ENCODE results near the gene NFKBIB. TPM values are rescaled to one million over a fixed set of nuclear protein-coding genes. Genes with fewer than 3 reads are reported as not detected.
"Not testable (repeated sequence)": the region's sequence is repeated elsewhere in the genome, so short reads cannot be mapped to it uniquely, and the experiment has no call there.

NFKBIB gene
- total RNA-seq, 1 experiment from 2014 or later = 39.8 TPM

DNA sequence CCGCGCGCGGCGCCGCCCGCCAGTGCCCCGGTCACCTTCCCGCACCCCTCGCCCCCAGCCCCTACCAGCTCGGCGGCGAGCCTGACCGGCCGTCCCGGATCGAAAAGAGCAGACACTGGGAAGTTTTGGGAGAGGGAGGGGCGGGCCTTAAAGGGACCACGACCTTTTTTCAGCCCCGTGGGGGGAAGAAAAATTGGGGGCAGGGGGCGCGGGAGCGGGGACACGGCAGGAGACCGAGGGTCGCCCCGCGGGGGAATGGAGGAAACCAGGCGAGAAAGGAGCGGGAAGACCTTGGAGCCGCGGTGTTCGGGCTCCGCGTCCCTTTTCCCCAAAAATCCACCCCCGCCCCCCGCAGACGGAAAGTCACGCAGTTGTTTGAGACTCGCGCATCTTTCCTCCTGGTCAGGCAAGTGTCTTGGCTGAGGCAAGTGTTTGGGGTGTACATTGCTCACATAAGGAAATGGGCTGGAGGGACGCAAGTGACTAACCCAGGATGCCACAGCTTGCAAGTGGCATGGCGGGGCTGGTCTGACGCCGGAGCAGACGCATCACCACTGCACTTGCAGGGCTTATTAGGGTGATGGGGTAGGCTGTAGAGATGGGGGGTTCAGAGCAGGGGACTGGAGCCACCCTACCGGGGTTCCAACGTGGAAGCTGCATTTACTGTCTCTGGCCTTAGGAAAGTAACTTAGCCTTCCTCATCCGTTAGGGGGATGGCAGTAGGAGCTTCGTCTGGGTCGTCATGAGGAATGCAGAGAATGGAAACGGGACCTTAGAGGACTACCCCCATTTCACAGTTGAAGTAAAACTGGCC is 47.3 kb upstream of the NFKBIB start (continued):
- TF ChIP-seq, protein P1, sequence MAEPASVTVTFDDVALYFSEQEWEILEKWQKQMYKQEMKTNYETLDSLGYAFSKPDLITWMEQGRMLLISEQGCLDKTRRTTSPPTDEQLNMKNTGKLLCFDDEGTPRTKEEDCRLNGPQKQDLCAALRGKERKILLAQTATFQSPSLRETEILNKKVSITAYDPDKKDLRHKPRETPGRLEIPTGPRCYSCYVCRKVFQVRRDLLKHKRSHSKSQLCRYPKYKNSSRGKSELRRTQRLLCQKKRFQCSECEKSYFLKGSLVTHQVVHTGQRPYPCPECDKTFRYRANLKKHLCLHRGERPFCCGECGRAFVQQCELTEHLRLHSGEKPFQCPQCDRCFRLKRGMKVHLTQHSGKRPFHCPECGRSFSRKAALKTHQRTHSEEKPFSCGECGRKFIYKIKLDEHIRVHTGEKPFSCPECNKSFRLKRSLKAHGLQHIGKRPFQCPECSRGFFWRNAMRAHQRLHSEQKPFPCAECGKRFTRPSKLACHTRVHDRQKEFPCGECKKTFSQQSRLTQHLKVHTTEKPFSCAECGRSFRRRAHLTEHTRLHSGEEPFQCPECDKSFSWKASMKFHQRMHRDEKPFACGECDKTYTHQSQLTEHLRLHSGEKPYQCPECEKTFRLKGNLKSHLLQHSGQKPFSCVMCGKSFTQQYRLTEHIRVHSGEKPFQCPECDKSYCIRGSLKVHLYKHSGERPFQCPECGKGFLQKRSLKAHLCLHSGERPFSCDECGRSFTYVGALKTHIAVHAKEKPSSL (CRISPR knock-in tag; conservative IDR thresholded peaks at IDR 0.05) = no peak

DNA sequence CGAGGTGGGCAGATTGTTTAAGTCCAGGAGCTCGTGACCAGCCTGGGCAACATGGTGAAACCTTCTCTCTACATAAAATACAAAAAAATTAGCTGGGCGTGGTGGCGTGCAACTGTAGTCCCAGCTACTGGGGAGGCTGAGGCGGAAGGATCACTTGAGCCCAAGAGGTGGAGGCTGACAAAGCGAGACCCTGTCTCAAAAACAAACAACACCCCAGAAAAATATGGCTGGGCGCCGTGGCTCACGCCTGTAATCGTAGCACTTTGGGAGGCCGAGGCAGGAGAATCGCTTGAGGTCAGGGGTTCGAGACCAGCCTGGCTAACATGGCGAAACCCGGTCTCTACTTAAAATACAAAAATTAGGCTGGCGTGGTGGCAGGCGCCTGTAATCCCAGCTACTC is 46.6 kb upstream of the NFKBIB start:
- no peak for ATAC-seq
- CTCF ChIA-PET = interaction anchor here (2.2 to 3.0 kb wide), 3 partner anchors 17 to 78 kb away, joined by 14 to 26 read pairs (median 18); partner anchors contain the start of genes MRPS12 and SARS2

DNA sequence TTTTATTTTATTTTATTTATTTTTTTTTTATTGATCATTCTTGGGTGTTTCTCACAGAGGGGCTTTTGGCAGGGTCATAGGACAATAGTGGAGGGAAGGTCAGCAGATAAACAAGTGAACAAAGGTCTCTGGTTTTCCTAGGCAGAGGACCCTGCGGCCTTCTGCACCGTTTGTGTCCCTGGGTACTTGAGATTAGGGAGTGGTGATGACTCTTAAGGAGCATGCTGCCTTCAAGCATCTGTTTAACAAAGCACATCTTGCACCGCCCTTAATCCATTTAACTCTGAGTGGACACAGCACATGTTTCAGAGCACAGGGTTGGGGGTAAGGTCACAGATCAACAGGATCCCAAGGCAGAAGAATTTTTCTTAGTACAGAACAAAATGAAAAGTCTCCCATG is 44.8 kb upstream of the NFKBIB start:
- CTCF ChIA-PET = interaction anchor here (0.6 kb wide), 1 partner anchor 75 kb away, joined by 3 read pairs; no protein-coding TSS in a partner anchor
- Mint-ChIP-seq H3K9me3 (peaks cover 12% of the 10 kb centered on the region), H3K36me3 (peaks cover 13% of the 10 kb centered on the region), H3K4me1 (peaks cover 13% of the 10 kb centered on the region), H3K27me3 (ENCODE audit: low read depth) (peaks cover 18% of the 10 kb centered on the region), H3K4me3 (0 out of 2 replicates have a peak overlapping the region, but pooled peaks have one; percentile 35)
- ATAC-seq; POLR2A ChIA-PET; H3K27ac Mint-ChIP-seq; DNase-seq (ENCODE audit: low spot score): not testable (repeated sequence)

More for the DNA sequence above, 46.6 kb upstream of the NFKBIB start:
- peak overlapping the region; percentile 95 for H3K4me3 Mint-ChIP-seq
- H3K36me3 Mint-ChIP-seq = peaks cover 22% of the 10 kb centered on the region
- peaks cover 18% of the 10 kb centered on the region for H3K27me3 Mint-ChIP-seq (ENCODE audit: low read depth)
- H3K9me3 Mint-ChIP-seq = peaks cover 12% of the 10 kb centered on the region
- peak overlapping the region; percentile 98 for H3K27ac Mint-ChIP-seq
- no peak for DNase-seq (ENCODE audit: low spot score)
- no peak for TF ChIP-seq SP1 (CRISPR knock-in tag; conservative IDR thresholded peaks at IDR 0.05)
- TF ChIP-seq NFE2L1 (CRISPR knock-in tag; IDR thresholded peaks at IDR 0.05) = no peak
- no peak for TF ChIP-seq ZNF396 (CRISPR knock-in tag; IDR thresholded peaks at IDR 0.05; ENCODE audit: borderline replicate concordance)
- TF ChIP-seq, protein P1 (CRISPR knock-in tag; conservative IDR thresholded peaks at IDR 0.05) = no peak
- TF ChIP-seq FOXJ3 (CRISPR knock-in tag; IDR thresholded peaks at IDR 0.05; ENCODE audit: borderline replicate concordance) = no peak
- no peak for TF ChIP-seq NR2C2 (CRISPR knock-in tag; IDR thresholded peaks at IDR 0.05)
- TF ChIP-seq, protein P2, sequence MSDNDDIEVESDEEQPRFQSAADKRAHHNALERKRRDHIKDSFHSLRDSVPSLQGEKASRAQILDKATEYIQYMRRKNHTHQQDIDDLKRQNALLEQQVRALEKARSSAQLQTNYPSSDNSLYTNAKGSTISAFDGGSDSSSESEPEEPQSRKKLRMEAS (CRISPR knock-in tag; IDR thresholded peaks at IDR 0.05) = no peak
- TF ChIP-seq, protein P3, sequence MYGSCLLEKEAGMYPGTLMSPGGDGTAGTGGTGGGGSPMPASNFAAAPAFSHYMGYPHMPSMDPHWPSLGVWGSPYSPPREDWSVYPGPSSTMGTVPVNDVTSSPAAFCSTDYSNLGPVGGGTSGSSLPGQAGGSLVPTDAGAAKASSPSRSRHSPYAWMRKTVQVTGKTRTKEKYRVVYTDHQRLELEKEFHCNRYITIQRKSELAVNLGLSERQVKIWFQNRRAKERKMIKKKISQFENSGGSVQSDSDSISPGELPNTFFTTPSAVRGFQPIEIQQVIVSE (CRISPR knock-in tag; IDR thresholded peaks at IDR 0.05; ENCODE audit: borderline replicate concordance) = no peak
- TF ChIP-seq ETV6 (CRISPR knock-in tag; IDR thresholded peaks at IDR 0.05) = no peak
- TF ChIP-seq, protein P4, sequence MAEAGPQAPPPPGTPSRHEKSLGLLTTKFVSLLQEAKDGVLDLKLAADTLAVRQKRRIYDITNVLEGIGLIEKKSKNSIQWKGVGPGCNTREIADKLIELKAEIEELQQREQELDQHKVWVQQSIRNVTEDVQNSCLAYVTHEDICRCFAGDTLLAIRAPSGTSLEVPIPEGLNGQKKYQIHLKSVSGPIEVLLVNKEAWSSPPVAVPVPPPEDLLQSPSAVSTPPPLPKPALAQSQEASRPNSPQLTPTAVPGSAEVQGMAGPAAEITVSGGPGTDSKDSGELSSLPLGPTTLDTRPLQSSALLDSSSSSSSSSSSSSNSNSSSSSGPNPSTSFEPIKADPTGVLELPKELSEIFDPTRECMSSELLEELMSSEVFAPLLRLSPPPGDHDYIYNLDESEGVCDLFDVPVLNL (CRISPR knock-in tag; IDR thresholded peaks at IDR 0.05; ENCODE audit: borderline replicate concordance, low read depth) = no peak
- TF ChIP-seq FOXP1 (CRISPR knock-in tag; IDR thresholded peaks at IDR 0.05; ENCODE audit: borderline replicate concordance) = no peak
- TF ChIP-seq ZNF121 (CRISPR knock-in tag; IDR thresholded peaks at IDR 0.05) = no peak
- POLR2A ChIA-PET = interaction anchor here (0.6 to 2.2 kb wide), 5 partner anchors 20 to 92 kb away, joined by 3 to 7 read pairs (median 3); partner anchors contain the start of genes NFKBIB and SIRT2
- H3K4me1 Mint-ChIP-seq = peaks cover 22% of the 10 kb centered on the region

DNA sequence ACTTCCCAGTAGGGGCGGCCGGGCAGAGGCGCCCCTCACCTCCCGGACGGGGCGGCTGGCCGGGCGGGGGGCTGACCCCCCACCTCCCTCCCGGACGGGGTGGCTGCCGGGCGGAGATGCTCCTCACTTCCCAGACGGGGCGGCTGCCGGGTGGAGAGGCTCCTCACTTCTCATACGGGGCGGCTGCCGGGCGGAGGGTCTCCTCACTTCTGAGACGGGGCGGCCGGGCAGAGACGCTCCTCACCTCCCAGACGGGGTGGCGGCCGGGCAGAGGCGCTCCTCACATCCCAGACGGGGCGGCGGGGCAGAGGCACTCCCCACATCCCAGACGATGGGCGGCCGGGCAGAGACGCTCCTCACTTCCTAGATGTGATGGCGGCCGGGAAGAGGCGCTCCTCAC is 44.0 kb upstream of the NFKBIB start:
- ATAC-seq; POLR2A ChIA-PET; H3K27ac Mint-ChIP-seq; H3K4me3 Mint-ChIP-seq; CTCF ChIA-PET; DNase-seq (ENCODE audit: low spot score): not testable (repeated sequence)
- peaks cover 12% of the 10 kb centered on the region for H3K9me3 Mint-ChIP-seq
- H3K27me3 Mint-ChIP-seq (ENCODE audit: low read depth) = peaks cover 18% of the 10 kb centered on the region
- H3K36me3 Mint-ChIP-seq = peaks cover 13% of the 10 kb centered on the region
- peaks cover 11% of the 10 kb centered on the region for H3K4me1 Mint-ChIP-seq

Measured in WTC11 (cell line).